Glomerular endothelial cell (primary cell): ENCODE measurements around the gene HSPA14. TPM values are rescaled to one million over a fixed set of nuclear protein-coding genes. Genes with fewer than 3 reads are reported as not detected.
A peak's percentile ranks its signal among the peaks of the same experiment; 100 is the strongest.
"Not testable (repeated sequence)": the region's sequence is repeated elsewhere in the genome, so short reads cannot be mapped to it uniquely, and the experiment has no call there.

Source experiments
- DNase-seq: peaks from one replicate; pipeline ENCODE4 v3.0.0-alpha.2; 2011; ENCODE audit warnings: low read depth, low spot score; ENCODE audit errors: extremely low read depth
- total RNA-seq: library from RNA; depleted of rRNA; stranded (reverse); fragments of >200 nt; gene quantifications from 2 replicates; pipeline ENCODE4 v1.2.3, GENCODE V29; 2015

The HSPA14 gene
- 8.0 and 10.3 TPM in 2 replicates for total RNA-seq

DNA sequence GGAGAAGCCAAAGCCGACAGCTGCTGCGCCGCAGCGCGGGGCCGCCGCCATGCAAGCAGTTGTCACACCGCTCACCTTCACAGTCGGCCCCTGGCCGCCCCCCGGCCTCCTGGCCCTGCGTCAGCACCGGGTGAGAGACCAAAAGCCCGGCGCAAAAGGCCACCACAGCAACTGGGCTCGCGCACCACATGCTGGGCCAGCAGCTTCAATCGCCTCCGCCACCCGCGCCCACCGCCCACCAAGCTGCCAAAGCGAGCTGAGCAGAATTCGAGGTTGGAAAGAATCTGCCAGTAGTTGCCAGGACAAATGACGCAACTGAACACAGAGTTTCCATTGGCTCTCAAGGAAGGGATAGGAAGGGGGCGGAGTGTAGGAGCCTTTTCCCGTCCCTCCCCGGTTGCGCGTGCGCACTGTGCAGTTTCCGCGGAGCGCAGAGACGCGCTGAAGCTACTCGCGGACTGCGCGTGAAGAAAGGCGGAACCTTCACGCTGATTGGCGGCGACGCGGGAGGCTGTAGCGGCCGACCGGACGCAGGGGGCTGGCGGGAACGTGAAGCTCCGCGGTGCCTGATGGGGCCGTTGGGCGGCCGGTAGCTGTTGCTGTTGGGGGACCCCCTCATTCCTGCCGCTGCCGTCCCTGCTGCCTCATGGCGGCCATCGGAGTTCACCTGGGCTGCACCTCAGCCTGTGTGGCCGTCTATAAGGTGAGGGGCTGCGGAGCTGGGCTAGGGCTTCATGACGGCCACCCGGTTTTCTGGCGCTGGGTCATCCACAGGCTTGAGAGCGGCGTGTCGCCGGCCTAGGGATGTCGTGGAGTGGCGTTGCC is at the start of gene HSPA14, which contains the start of the genes CDNF and MSANTD7:
TSS of gene HSPA14 (plus strand) at position 550 of the 825 bp plus-strand sequence. CDS start at position 647, 97 bp downstream.
TSS of gene CDNF (minus strand) at position 281 of the 825 bp plus-strand sequence. CDS start at position 190, 91 bp downstream.
TSS of gene MSANTD7 (plus strand) at position 550 of the 825 bp plus-strand sequence. CDS start 3,979 bp downstream, outside the sequence.
- DNase-seq = peak; percentile 98

- DNase-seq = peak; percentile 88
Measured at GRCh38 chr10:14798636-14799035, 39.5 kb upstream of the HSPA14 start.

- no peak for DNase-seq
Measured at GRCh38 chr10:14800397-14800796, 37.7 kb upstream of the HSPA14 start.

GRCh38 chr10:14801723-14802122 is 36.4 kb upstream of the HSPA14 start:
- no peak for DNase-seq

DNA sequence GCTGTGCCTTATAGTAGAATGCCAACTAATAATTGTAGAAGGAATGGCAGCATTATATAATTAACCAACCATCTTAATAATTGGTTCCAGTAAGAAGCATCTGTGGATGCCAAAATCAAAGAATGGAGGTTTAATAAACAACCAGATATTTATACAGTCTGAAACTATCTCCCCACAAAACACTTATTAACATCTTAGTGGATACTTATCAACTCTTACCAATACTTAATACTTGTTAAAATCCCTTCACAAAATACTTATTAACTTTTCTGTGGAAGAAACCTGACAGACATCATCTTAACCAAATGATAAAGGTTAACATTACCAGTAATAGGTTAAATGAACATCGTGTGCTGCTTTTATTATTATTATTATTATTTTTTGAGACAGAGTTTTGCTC is 34.3 kb upstream of the HSPA14 start:
- no peak for DNase-seq

GRCh38 chr10:14806318-14806717 is 31.8 kb upstream of the HSPA14 start:
- no peak for DNase-seq

- no peak for DNase-seq
Measured at GRCh38 chr10:14810969-14811953, 26.8 kb upstream of the HSPA14 start.

DNA sequence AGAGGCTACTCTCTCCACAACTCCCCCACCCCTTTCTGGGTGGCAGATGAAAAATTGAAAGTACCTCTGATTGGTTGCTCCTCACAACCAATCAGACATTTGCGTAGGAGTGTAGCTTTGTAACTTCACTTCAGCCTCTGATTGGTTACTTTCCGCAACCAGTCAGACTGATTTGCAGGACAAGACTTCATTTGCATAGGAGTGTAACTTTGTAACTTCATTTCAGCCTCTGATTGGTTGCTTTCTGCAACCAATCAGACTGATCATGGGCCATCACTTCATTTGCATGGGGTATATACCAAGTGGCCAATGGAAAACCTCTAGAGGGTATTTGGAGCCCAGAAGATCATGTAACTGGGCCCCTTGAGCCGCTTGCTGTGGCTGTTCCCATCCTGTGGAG is 25.8 kb upstream of the HSPA14 start:
- DNase-seq = no peak

DNA sequence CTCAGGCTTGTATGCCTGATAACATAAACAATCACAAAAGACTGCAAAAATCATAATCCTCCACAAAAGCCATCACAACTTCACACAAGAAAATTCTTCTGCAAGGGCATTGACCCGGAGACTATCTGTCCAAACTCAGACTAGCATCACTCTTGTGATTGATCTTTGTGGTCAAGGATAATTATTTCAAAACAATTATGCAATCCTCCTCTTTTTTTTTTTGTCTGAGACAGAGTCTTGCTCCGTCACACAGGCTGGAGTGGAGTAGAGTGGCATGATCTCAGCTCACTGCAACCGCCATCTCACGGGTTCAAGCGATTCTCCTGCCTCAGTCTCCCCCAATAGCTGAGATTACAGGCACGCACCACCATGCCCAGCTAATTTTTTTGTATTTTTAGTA is 22.4 kb upstream of the HSPA14 start:
- DNase-seq = no peak

GRCh38 chr10:14816717-14817116 is 21.4 kb upstream of the HSPA14 start:
- not testable (repeated sequence) for DNase-seq

DNA sequence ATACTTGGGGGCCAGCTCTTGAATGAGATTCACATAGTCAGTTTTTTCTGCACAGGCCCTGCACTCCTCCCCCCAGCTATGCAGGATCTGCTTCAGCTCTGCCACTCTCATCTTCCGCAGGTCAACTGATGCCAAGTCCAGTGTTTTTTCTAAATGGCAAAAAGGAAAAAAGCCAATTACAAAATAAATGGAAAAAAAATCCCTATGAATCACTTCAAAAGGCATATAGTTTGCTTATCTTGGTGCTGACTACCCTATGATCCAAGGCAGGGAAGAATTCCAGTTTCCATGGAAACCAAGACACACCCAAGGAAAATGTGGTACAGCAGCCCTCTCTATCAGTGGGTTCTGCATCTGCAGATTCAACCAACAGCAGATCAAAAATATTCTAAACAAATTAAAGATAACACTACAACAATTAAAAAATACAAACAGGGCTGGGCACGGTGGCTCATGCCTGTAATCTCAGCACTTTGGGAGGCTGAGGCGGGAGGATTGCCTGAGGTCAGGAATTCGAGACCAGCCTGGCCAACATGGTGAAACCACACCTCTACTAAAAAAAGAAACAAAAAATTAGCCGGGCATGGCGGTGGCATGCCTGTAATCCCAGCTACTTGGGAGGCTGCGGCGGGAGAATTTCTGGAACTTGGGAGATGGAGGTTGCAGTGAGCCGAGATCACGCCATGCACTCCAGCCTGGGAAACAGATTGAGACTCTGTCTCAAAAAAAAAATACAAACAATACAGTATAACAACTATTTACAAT is 17.9 kb upstream of the HSPA14 start:
- no peak for DNase-seq

GRCh38 chr10:14820775-14821154 is 17.3 kb upstream of the HSPA14 start:
- DNase-seq = no peak

GRCh38 chr10:14821635-14822375 is 16.3 kb upstream of the HSPA14 start:
- no peak for DNase-seq

DNA sequence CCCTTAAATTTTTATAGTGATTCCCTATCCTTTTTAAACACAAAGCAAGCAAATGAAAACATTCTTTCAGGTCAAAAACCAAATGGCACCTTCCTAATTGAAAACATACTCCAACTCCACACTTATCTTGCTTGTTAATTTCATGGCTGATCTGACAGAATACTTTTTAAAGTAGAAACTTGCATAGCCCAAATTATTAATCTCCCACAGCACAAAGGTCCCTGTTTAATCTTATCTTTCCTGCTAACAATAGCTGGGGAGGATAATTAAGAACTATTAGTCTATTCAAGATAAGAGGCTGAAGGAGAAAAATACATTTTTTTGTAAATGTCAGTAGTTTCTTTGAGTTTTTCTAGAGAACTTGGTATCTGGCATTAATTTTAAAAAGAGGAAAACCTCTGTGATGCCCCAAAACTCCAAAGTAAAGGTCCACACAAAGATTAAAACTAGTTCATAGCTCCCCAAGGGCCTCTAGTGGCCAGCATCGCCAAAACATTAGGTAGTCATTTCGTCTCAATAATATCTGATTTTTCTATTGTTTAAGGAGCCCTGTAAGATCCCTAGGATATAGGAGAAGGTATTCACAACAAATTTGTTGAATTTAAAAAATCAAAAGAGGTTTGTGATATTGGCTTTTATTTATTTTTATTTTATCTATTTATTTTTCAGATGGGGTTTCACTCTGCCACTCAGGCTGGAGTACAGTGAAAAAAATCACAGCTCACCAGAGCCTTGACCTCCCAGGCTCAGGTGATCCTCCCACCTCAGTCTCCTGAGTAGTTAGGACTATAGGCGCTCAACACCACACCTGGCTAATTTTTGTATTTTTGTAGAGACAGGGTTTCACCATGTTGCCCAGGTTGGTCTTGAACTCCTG is 15.0 kb upstream of the HSPA14 start:
- no peak for DNase-seq

GRCh38 chr10:14823966-14824365 is 14.1 kb upstream of the HSPA14 start:
- no peak for DNase-seq

DNA sequence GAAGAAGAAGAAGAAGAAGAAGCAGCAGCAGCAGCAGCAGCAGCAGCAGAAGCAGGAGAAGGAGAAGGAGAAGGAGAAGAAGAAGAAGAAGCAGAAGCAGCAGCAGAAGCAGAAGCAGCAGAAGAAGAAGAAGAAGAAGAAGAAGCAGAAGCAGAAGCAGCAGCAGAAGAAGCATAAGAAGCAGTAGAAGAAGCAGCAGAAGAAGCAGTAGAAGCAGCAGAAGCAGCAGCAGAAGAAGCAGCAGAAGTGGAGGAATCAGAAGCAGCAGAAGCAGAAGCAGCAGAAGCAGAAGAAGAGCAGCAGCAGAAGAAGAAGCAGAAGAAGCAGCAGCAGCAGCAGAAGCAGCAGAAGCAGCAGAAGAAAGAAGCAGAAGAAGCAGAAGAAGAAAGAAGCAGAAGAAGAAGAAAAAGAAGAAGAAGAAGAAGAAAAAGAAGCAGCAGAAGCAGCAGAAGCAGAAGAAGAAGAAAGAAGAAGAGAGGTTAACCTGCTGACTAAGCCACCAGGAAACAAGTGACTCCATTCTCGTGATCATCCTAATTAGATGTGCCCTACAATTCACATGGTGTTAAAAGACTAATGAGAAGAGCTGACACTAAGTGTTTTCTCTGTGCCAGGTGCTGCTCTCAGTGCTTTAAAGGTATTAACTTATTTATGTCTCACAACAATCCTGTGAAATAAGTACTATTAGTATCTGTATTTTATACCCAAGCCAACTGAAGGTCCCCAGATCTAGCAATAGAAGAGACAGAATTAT is 11.9 kb upstream of the HSPA14 start:
- DNase-seq = no peak

DNA sequence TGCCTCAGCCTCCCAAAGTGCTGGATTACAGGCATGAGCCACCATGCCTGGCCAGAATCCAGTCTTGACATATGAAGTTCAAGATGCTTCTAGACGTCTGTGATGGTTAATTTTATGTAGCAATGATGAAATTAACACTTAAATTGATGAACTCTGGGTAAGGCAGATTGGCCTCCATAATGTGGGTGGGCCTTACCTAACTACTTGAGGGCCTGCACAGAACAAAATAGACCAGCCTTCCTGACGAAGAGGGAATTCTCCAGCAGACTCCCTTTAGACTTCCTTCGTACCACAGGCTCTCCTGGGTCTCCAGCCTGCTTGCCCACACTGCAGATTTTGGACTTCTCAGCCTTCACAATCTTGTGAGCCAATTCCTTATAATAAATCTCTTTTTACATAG is 5.0 kb upstream of the HSPA14 start:
- DNase-seq = no peak

DNA sequence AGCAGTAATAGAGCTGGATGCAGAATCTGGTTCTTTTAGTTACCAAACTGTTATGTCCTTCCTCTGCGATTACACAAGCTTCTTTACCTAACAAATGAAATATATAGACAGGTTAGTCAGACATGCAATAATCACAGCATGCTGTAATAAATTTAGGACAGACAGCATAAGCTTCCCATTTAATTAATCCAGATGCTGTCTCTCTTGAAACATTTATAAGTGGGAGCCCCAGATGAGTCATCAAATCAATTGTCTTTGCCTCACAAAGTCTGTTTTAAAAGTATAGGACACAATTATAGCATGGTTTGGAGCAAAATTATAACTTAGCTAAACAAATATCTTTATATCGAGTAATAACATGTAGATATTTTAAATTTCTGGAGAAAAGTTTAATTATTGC is 1.9 kb upstream of the HSPA14 start:
- DNase-seq = no peak
